A549 (cell line): ENCODE measurements around the gene CAMTA1. TPM values are rescaled to one million over a fixed set of nuclear protein-coding genes. Genes with fewer than 3 reads are reported as not detected.

Experiments
- ATAC-seq, 2 experiments: fragments of 200-7000 bp in 1 of 2; fragments of >200 bp in 1 of 2; cut with Nextera tagmentation in 1 of 2; cut with Tn5 transposase in 1 of 2; 3 replicates each; pipeline versions ENCODE4 v1.8.0 to v1.9.1; 2018 to 2020; ENCODE audit warnings: mild to moderate bottlenecking in 1 of 2, moderate library complexity in 1 of 2
- CTCF ChIA-PET: fragments of 300-600 bp; sonication (Branson Sonifier 250); formaldehyde crosslinking; extraction: SDS; loops from one replicate; lab custom pipeline; 2021; ENCODE audit warnings: antibody characterized with exemption, inconsistent platforms; lab: Yijun Ruan, JAX
- POLR2A ChIA-PET: fragments of 350-600 bp; formaldehyde crosslinking; extraction: SDS; loops from one replicate; lab custom pipeline; 2021; ENCODE audit warnings: antibody characterized with exemption, inconsistent platforms; lab: Yijun Ruan, JAX
- DNase-seq, 2 experiments: peaks; one replicate each; pipeline versions ENCODE4 v3.0.0 to v3.0.0-alpha.2; 2011 to 2016; ENCODE audit warnings: low read depth in 1 of 2, low spot score in 1 of 2
- FAIRE-seq: peaks from 2 replicates; lab custom pipeline; 2011; peaks lifted over from hg19 to GRCh38; lab: Jason Lieb, UNC
- H3K27ac ChIP-seq, 2 experiments: fragments of >200 bp; sonication (Bioruptor Twin); formaldehyde crosslinking; 3 replicates each; pipeline ENCODE4 v1.5.1; 2016 to 2017
- H3K4me1 ChIP-seq: fragments of >200 bp; sonication (Bioruptor Twin); formaldehyde crosslinking; 3 replicates; pipeline ENCODE4 v1.6.1; 2016
- H3K4me2 ChIP-seq: fragments of >200 bp; sonication (Bioruptor Twin); formaldehyde crosslinking; 3 replicates; pipeline ENCODE4 v1.6.1; 2016
- H3K4me3 ChIP-seq: fragments of >200 bp; sonication (Bioruptor Twin); formaldehyde crosslinking; 3 replicates; pipeline ENCODE4 v1.5.1; 2016
- H3K9me3 ChIP-seq: fragments of >200 bp; sonication (Bioruptor Twin); formaldehyde crosslinking; 3 replicates; pipeline ENCODE4 v1.6.1; 2016
- CHD2 ChIP-seq: fragments of 150-350 bp; IDR thresholded peaks from 2 replicates; pipeline ENCODE4 v1.6.1; 2014; ENCODE audit warnings: low read length; ENCODE audit not compliant: partially characterized antibody
- CTCF ChIP-seq: fragments of >200 bp; sonication (Bioruptor Twin); formaldehyde crosslinking; IDR thresholded peaks from 3 replicates; pipeline ENCODE4 v1.5.1; 2016
- ESRRA ChIP-seq: fragments of 150-350 bp; IDR thresholded peaks from 2 replicates; pipeline ENCODE4 v1.6.1; 2014; ENCODE audit warnings: mild to moderate bottlenecking, low read length, borderline replicate concordance
- FOSL2 ChIP-seq, 2 experiments: fragments of 450-650 bp in 1 of 2; fragments of >200 bp in 1 of 2; sonication (Bioruptor Twin) in 1 of 2; formaldehyde crosslinking; IDR thresholded peaks; 2 replicates each; pipeline versions ENCODE4 v1.5.0 to v1.6.1; 2016 to 2020; ENCODE audit warnings: mild to moderate bottlenecking in 1 of 2, moderate library complexity in 1 of 2
- FOXS1 ChIP-seq: fragments of 250-450 bp; sonication (Bioruptor Pico); IDR thresholded peaks from 2 replicates; pipeline ENCODE4 v1.5.0; 2020; ENCODE audit warnings: mild to moderate bottlenecking, moderate library complexity
- HDAC2 ChIP-seq: fragments of 200-600 bp; sonication (generic); IDR thresholded peaks from 2 replicates; pipeline ENCODE4 v1.6.1; 2016
- HES2 ChIP-seq: fragments of >200 bp; sonication (Bioruptor Twin); formaldehyde crosslinking; IDR thresholded peaks from 2 replicates; pipeline ENCODE4 v1.6.1; 2016
- HEYL ChIP-seq: fragments of 250-450 bp; sonication (Bioruptor Pico); IDR thresholded peaks from 2 replicates; pipeline ENCODE4 v1.8.0; 2021; ENCODE audit warnings: mild to moderate bottlenecking, moderate library complexity
- HMGXB4 ChIP-seq: fragments of 250-450 bp; sonication (Bioruptor Pico); IDR thresholded peaks from 2 replicates; pipeline ENCODE4 v1.5.0; 2021; ENCODE audit warnings: mild to moderate bottlenecking, moderate library complexity, borderline replicate concordance
- HOXB5 ChIP-seq: fragments of 250-450 bp; sonication (Bioruptor Pico); IDR thresholded peaks from 2 replicates; pipeline ENCODE4 v1.5.0; 2020; ENCODE audit warnings: mild to moderate bottlenecking, moderate library complexity
- JUN ChIP-seq, 2 experiments: fragments of >200 bp; sonication (Bioruptor Twin); formaldehyde crosslinking; IDR thresholded peaks; 2 replicates in 1 of 2; 3 replicates in 1 of 2; pipeline ENCODE4 v1.6.1; 2016 to 2017
- JUNB ChIP-seq: fragments of >200 bp; sonication (Bioruptor Twin); formaldehyde crosslinking; IDR thresholded peaks from 2 replicates; pipeline ENCODE4 v1.6.1; 2016
- MAFK ChIP-seq: fragments of 450-650 bp; IDR thresholded peaks from 2 replicates; pipeline ENCODE4 v1.6.1; 2014; ENCODE audit not compliant: partially characterized antibody
- MAZ ChIP-seq: fragments of 150-350 bp; IDR thresholded peaks from 2 replicates; pipeline ENCODE4 v1.6.1; 2014; ENCODE audit warnings: antibody characterized with exemption, low read depth, low read length, borderline replicate concordance
- RAD21 ChIP-seq, 2 experiments: fragments of >200 bp in 1 of 2; sonication (Bioruptor Twin) in 1 of 2; formaldehyde crosslinking in 1 of 2; IDR thresholded peaks in 1 of 2; conservative IDR thresholded peaks in 1 of 2; 2 replicates in 1 of 2; 3 replicates in 1 of 2; pipeline ENCODE4 v1.6.1; 2012 to 2018; ENCODE audit warnings: inconsistent platforms in 1 of 2
- RARB ChIP-seq: fragments of 250-450 bp; sonication (Bioruptor Pico); IDR thresholded peaks from 2 replicates; pipeline ENCODE4 v1.8.0; 2021; ENCODE audit warnings: mild to moderate bottlenecking, moderate library complexity
- RNF2 ChIP-seq: fragments of 200-600 bp; sonication (generic); IDR thresholded peaks from 2 replicates; pipeline ENCODE4 v1.6.1; 2016; ENCODE audit warnings: low read depth, mild to moderate bottlenecking, antibody characterized with exemption, moderate library complexity, borderline replicate concordance
- TP53 ChIP-seq: fragments of 250-450 bp; sonication (Bioruptor Pico); IDR thresholded peaks from 2 replicates; pipeline ENCODE4 v1.5.0; 2021; ENCODE audit warnings: mild to moderate bottlenecking, moderate library complexity
- USF2 ChIP-seq: fragments of 450-650 bp; IDR thresholded peaks from 2 replicates; pipeline ENCODE4 v1.6.1; 2014; ENCODE audit warnings: antibody characterized with exemption
- ZC3H11A ChIP-seq: fragments of 450-650 bp; IDR thresholded peaks from 2 replicates; pipeline ENCODE4 v1.6.1; 2014; ENCODE audit warnings: antibody characterized with exemption, mild to moderate bottlenecking
- ZNF302 ChIP-seq: fragments of 250-450 bp; sonication (Bioruptor Pico); IDR thresholded peaks from 2 replicates; pipeline ENCODE4 v1.9.0; 2021; ENCODE audit warnings: inconsistent platforms, mild to moderate bottlenecking, moderate library complexity
- whole genome bisulfite sequencing: methylation state at CpG from one replicate; pipeline ENCODE4 v1.1.6; 2017; ENCODE audit errors: missing lambda C conversion rate; 5-methylcytosine and 5-hydroxymethylcytosine counted together
- polyA plus RNA-seq, 4 experiments: library from polyadenylated mRNA; depleted of rRNA in 3 of 4; stranded (reverse); fragments of >200 nt; fragmentation: RNase III in 1 of 4; extraction: RNeasy Plus Mini Kit Qiagen cat#74134 plus additional on column Dnase treatment in 1 of 4; gene quantifications; 2 replicates in 3 of 4; 3 replicates in 1 of 4; pipeline ENCODE4 v1.2.3, GENCODE V29; 2011 to 2017
- TF ChIP-seq, protein P1 (sequence below): fragments of >200 bp; sonication (Bioruptor Twin); formaldehyde crosslinking; IDR thresholded peaks from 3 replicates; pipeline ENCODE4 v1.6.1; 2016

Gene CAMTA1
- polyA plus RNA-seq, 2 of the 4 experiments (the other 2 are of a cell fraction): 58.8 to 75.0 TPM

- TF ChIP-seq USF2 (no peak), MAFK (peak; percentile 23), HMGXB4 (no peak), HDAC2 (no peak), RNF2 (no peak), MAZ (no peak), JUNB (no peak), CHD2 (no peak), FOSL2 (IDR thresholded peaks at IDR 0.05) (no peak), FOSL2 (CRISPR knock-in tag; IDR thresholded peaks at IDR 0.05) (peak; percentile 60), HOXB5 (CRISPR knock-in tag) (no peak), ZNF302 (CRISPR knock-in tag) (no peak), CTCF (no peak)
- 53% methylated on average over 7 of the region's 7 CpGs for WGBS
- POLR2A ChIA-PET: no interaction called here
- no peak overlapping the region for H3K4me3 ChIP-seq
- peaks cover 22% of the 10 kb centered on the region for H3K9me3 ChIP-seq
- H3K4me1 ChIP-seq: no peaks in the 10 kb centered on the region
- FAIRE-seq (no peak), ATAC-seq (peak in 1 of 2 experiments; percentile 34; a peak in 1 of 6 replicates), DNase-seq (peak in 1 of 2 experiments; percentile 5)
- H3K4me2 ChIP-seq: no peak overlapping the region
- CTCF ChIA-PET: interaction anchor here (0.7 to 1.8 kb wide), 2 partner anchors 20 to 92 kb away, joined by 3 to 5 read pairs; no protein-coding TSS in a partner anchor
- H3K27ac ChIP-seq: no peak overlapping the region
These were observed 1025.1 kb downstream of the CAMTA1 start for GRCh38 chr1:7810395-7810794.

DNA sequence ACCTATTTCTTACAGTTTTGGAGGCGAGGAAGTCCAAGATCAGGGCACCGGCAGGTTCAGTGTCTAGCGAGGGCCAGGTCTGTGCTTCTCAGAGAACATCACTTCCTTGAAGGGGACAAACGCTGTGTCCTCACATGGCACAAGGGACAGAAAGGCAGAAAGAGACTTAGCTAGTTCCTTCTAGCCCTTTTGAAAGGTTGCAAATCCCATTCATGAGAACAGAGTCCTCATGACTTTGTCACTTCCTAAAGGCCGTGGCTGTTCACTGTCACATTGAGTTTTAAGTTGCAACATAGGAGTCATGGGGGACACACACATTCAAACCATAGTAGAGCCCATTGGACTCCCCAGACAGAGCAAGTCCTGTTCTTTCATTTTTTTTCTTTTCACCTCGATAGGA is 1026.2 kb downstream of the CAMTA1 start:
- DNase-seq: no peak
- Histone ChIP-seq H3K9me3 (peaks cover 22% of the 10 kb centered on the region), H3K4me2 (no peak overlapping the region), H3K4me3 (no peak overlapping the region), H3K27ac (no peak overlapping the region), H3K4me1 (no peaks in the 10 kb centered on the region)
- WGBS: 88% methylated on average over 6 of the region's 6 CpGs
- CTCF ChIA-PET: interaction anchor here (0.6 to 1.8 kb wide), 3 partner anchors 91 to 1193 kb away, joined by 3 to 5 read pairs (median 4); no protein-coding TSS in a partner anchor
- no peak for TF ChIP-seq JUN (IDR thresholded peaks at IDR 0.05)
- TF ChIP-seq MAFK: no peak
- TF ChIP-seq TP53: no peak
- no peak for TF ChIP-seq ZC3H11A
- TF ChIP-seq RAD21 (conservative IDR thresholded peaks at IDR 0.05 in 1 of 2, IDR thresholded peaks at IDR 0.05 in 1 of 2): no peak
- no peak for TF ChIP-seq ESRRA
- TF ChIP-seq CHD2: no peak
- TF ChIP-seq HDAC2: no peak
- no peak for TF ChIP-seq HEYL (CRISPR knock-in tag)
- TF ChIP-seq, protein P1, sequence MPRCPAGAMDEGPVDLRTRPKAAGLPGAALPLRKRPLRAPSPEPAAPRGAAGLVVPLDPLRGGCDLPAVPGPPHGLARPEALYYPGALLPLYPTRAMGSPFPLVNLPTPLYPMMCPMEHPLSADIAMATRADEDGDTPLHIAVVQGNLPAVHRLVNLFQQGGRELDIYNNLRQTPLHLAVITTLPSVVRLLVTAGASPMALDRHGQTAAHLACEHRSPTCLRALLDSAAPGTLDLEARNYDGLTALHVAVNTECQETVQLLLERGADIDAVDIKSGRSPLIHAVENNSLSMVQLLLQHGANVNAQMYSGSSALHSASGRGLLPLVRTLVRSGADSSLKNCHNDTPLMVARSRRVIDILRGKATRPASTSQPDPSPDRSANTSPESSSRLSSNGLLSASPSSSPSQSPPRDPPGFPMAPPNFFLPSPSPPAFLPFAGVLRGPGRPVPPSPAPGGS: no peak
- TF ChIP-seq RARB: no peak
- no peak for TF ChIP-seq HMGXB4
- no peak for TF ChIP-seq HES2
- no peak for TF ChIP-seq FOXS1
- no peak for FAIRE-seq
- POLR2A ChIA-PET: no interaction called here
- no peak for ATAC-seq
